ENCODE measurements around the gene ENPP1.

DNA sequence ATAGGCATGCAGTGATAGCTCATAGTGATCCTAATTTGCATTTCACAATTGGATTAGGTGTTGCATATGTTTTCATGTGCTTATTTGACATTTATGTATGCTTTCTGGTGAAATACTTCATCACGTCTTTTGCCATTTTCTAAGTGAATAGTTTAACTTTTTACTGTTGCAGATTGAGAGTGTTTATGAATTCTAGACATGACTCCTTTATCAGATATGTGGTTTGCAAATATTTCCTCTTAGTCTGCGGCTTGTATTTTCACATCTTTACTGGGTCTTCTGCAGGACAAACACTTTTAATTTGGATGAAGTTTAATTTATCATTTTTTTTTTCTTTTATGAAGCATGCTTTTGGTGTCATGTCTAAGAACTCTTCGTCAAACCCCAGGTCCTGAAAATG is 104.1 kb downstream of the ENPP1 start:
- TF ChIP-seq, protein P1, sequence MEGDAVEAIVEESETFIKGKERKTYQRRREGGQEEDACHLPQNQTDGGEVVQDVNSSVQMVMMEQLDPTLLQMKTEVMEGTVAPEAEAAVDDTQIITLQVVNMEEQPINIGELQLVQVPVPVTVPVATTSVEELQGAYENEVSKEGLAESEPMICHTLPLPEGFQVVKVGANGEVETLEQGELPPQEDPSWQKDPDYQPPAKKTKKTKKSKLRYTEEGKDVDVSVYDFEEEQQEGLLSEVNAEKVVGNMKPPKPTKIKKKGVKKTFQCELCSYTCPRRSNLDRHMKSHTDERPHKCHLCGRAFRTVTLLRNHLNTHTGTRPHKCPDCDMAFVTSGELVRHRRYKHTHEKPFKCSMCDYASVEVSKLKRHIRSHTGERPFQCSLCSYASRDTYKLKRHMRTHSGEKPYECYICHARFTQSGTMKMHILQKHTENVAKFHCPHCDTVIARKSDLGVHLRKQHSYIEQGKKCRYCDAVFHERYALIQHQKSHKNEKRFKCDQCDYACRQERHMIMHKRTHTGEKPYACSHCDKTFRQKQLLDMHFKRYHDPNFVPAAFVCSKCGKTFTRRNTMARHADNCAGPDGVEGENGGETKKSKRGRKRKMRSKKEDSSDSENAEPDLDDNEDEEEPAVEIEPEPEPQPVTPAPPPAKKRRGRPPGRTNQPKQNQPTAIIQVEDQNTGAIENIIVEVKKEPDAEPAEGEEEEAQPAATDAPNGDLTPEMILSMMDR (IDR thresholded peaks at IDR 0.05), result no peak
- no peak for TF ChIP-seq POLR2AphosphoS5 (IDR thresholded peaks at IDR 0.05)

Data from upper lobe of left lung (tissue), 4 donors.